Liver (tissue), 9 donors: ENCODE results near the gene EXOC7. TPM values are rescaled to one million over a fixed set of nuclear protein-coding genes. Genes with fewer than 3 reads are reported as not detected.
"Not testable (repeated sequence)": the region's sequence is repeated elsewhere in the genome, so short reads cannot be mapped to it uniquely, and the experiment has no call there.

Experiments used
- DNase-seq: peaks from one replicate; pipeline ENCODE4 v3.0.0-alpha.2; 2017; ENCODE audit warnings: low spot score
- H3K27ac ChIP-seq, 2 donors: one replicate each; pipeline ENCODE4 v1.7.0; 2013; ENCODE audit warnings: inconsistent platforms in 2 of 2, low read length in 2 of 2, control low read depth in 1 of 2, low read depth in 1 of 2, mild to moderate bottlenecking in 1 of 2
- H3K27me3 ChIP-seq, 4 donors: one replicate each; pipeline versions ENCODE4 v1.6.1 to v1.7.0; 2013; ENCODE audit warnings: low read length in 3 of 4, inconsistent platforms in 1 of 4, mild to moderate bottlenecking in 1 of 4, moderate library complexity in 1 of 4; ENCODE audit not compliant: control insufficient read depth in 4 of 4, insufficient read depth in 4 of 4
- H3K36me3 ChIP-seq, 4 donors: one replicate each; pipeline versions ENCODE4 v1.6.1 to v1.7.0; 2013; ENCODE audit warnings: low read length in 3 of 4, mild to moderate bottlenecking in 3 of 4, low read depth in 1 of 4, moderate library complexity in 1 of 4; ENCODE audit not compliant: control insufficient read depth in 4 of 4, insufficient read depth in 3 of 4
- H3K4me1 ChIP-seq, 4 donors: one replicate each; pipeline versions ENCODE4 v1.6.1 to v1.7.0; 2013; ENCODE audit warnings: low read length in 3 of 4, mild to moderate bottlenecking in 3 of 4, moderate library complexity in 1 of 4; ENCODE audit not compliant: control insufficient read depth in 4 of 4, insufficient read depth in 4 of 4
- H3K4me3 ChIP-seq, 3 donors: one replicate each; pipeline versions ENCODE4 v1.6.1 to v1.7.0; 2013; ENCODE audit warnings: low read length in 3 of 3, control low read depth in 1 of 3, low read depth in 1 of 3, mild to moderate bottlenecking in 1 of 3
- H3K9ac ChIP-seq, 2 donors: one replicate each; pipeline ENCODE4 v1.7.0; 2013; ENCODE audit warnings: low read length in 2 of 2, mild to moderate bottlenecking in 2 of 2, moderate library complexity in 2 of 2, control low read depth in 1 of 2, low read depth in 1 of 2
- H3K9me3 ChIP-seq, 4 donors: one replicate each; pipeline versions ENCODE4 v1.6.1 to v1.7.0; 2013; ENCODE audit warnings: low read length in 3 of 4; ENCODE audit not compliant: control insufficient read depth in 4 of 4
- ATF3 ChIP-seq: IDR thresholded peaks from 2 replicates; pipeline ENCODE4 v1.6.1; 2016; ENCODE audit warnings: antibody characterized with exemption
- CTCF ChIP-seq: fragments of 150-350 bp; IDR thresholded peaks from 2 replicates; pipeline ENCODE4 v1.5.1; 2017; ENCODE audit warnings: improper control_type of control experiment, low read depth, low read length; ENCODE audit not compliant: missing input control
- EGR1 ChIP-seq, 2 donors: IDR thresholded peaks; 2 replicates each; pipeline ENCODE4 v1.6.1; 2016 to 2018; ENCODE audit warnings: antibody characterized with exemption in 2 of 2, low read depth in 2 of 2
- FOXA1 ChIP-seq: IDR thresholded peaks from 2 replicates; pipeline ENCODE4 v1.6.1; 2016; ENCODE audit warnings: antibody characterized with exemption
- GABPA ChIP-seq, 2 donors: IDR thresholded peaks in 1 of 2; conservative IDR thresholded peaks in 1 of 2; 2 replicates each; pipeline ENCODE4 v1.6.1; 2016; ENCODE audit warnings: antibody characterized with exemption in 2 of 2, mild to moderate bottlenecking in 1 of 2, moderate library complexity in 1 of 2
- HNF4A ChIP-seq, 2 donors: conservative IDR thresholded peaks; 2 replicates each; pipeline ENCODE4 v1.6.1; 2016; ENCODE audit warnings: antibody characterized with exemption in 2 of 2, mild to moderate bottlenecking in 2 of 2
- HNF4G ChIP-seq: IDR thresholded peaks from 2 replicates; pipeline ENCODE4 v1.6.1; 2016; ENCODE audit warnings: antibody characterized with exemption
- JUND ChIP-seq, 2 donors: IDR thresholded peaks; 2 replicates each; pipeline ENCODE4 v1.6.1; 2016; ENCODE audit warnings: antibody characterized with exemption in 2 of 2
- MAX ChIP-seq: IDR thresholded peaks from 2 replicates; pipeline ENCODE4 v1.6.1; 2016; ENCODE audit warnings: antibody characterized with exemption
- NR2F2 ChIP-seq: IDR thresholded peaks from 2 replicates; pipeline ENCODE4 v1.6.1; 2016; ENCODE audit warnings: antibody characterized with exemption
- RAD21 ChIP-seq, 2 donors: IDR thresholded peaks; 2 replicates each; pipeline ENCODE4 v1.6.1; 2016; ENCODE audit warnings: antibody characterized with exemption in 2 of 2, mild to moderate bottlenecking in 2 of 2
- REST ChIP-seq: IDR thresholded peaks from 2 replicates; pipeline ENCODE4 v1.6.1; 2016; ENCODE audit warnings: antibody characterized with exemption, mild to moderate bottlenecking
- RXRA ChIP-seq, 2 donors: IDR thresholded peaks; 2 replicates each; pipeline ENCODE4 v1.6.1; 2017 to 2018; ENCODE audit warnings: antibody characterized with exemption in 2 of 2, mild to moderate bottlenecking in 1 of 2
- SP1 ChIP-seq: IDR thresholded peaks from 2 replicates; pipeline ENCODE4 v1.6.1; 2018; ENCODE audit warnings: antibody characterized with exemption, mild to moderate bottlenecking
- TAF1 ChIP-seq: conservative IDR thresholded peaks from 2 replicates; pipeline ENCODE4 v1.6.1; 2016; ENCODE audit warnings: antibody characterized with exemption, mild to moderate bottlenecking
- YY1 ChIP-seq: IDR thresholded peaks from 2 replicates; pipeline ENCODE4 v1.6.1; 2016; ENCODE audit warnings: antibody characterized with exemption, mild to moderate bottlenecking
- ZBTB33 ChIP-seq: IDR thresholded peaks from 2 replicates; pipeline ENCODE4 v1.6.1; 2016; ENCODE audit warnings: antibody characterized with exemption
- WGBS: extraction: QIAGEN DNeasy Blood & Tissue Kit; methylation state at CpG from one replicate; pipeline ENCODE4 v1.1.7; 2013; 5-methylcytosine and 5-hydroxymethylcytosine counted together
- polyA plus RNA-seq, 2 donors: library from polyadenylated mRNA; stranded (reverse) in 1 of 2; unstranded in 1 of 2; fragments of 200-250 nt in 1 of 2; fragments of >200 nt in 1 of 2; fragmentation: Nextera tagmentation in 1 of 2; extraction: Ambion mirVana in 1 of 2; gene quantifications; one replicate each; pipeline versions ENCODE4 v1.2.1 to v1.2.3, GENCODE V29; 2013 to 2015
- total RNA-seq, 2 donors: library from RNA; depleted of rRNA; stranded (reverse); fragments of >200 nt; gene quantifications; one replicate each; pipeline ENCODE4 v1.2.3, GENCODE V29; 2014
- donor health status: healthy.
- donor health status: healthy.
- donor health status: healthy.
- donor health status: healthy.
- donor health status: healthy.

Gene EXOC7
- total and polyA plus RNA-seq, 4 donors: 28.0 to 64.8 (median 38.2) TPM

GRCh38 chr17:76042868-76043267 lies 60.7 kb downstream of the EXOC7 start:
- H3K4me3 ChIP-seq, H3K9ac ChIP-seq, H3K4me1 ChIP-seq, H3K27ac ChIP-seq, H3K9me3 ChIP-seq, H3K27me3 ChIP-seq, DNase-seq: not testable (repeated sequence)
- WGBS: 98% methylated on average over 3 of the region's 3 CpGs
- peaks cover 20 to 89% (median 78%) of the 10 kb centered on the region in 4 donors for H3K36me3 ChIP-seq

GRCh38 chr17:76040376-76040775 lies 63.2 kb downstream of the EXOC7 start:
- Histone ChIP-seq H3K27ac (no peak overlapping the region), H3K4me1 (peaks cover 0 to 2% (median 0%) of the 10 kb centered on the region in 4 donors), H3K36me3 (peaks cover 20 to 71% (median 61%) of the 10 kb centered on the region in 4 donors), H3K9ac (no peak overlapping the region), H3K9me3 (no peaks in the 10 kb centered on the region), H3K27me3 (no peaks in the 10 kb centered on the region), H3K4me3 (no peak overlapping the region)
- DNase-seq: no peak
- WGBS: 81% methylated on average over 6 of the region's 6 CpGs
- TF ChIP-seq CTCF: no peak
- no peak for TF ChIP-seq HNF4G
- TF ChIP-seq HNF4A (conservative IDR thresholded peaks at IDR 0.05): no peak
- no peak for TF ChIP-seq MAX
- no peak for TF ChIP-seq RAD21 (IDR thresholded peaks at IDR 0.05)
- TF ChIP-seq REST: no peak
- TF ChIP-seq RXRA (IDR thresholded peaks at IDR 0.05): no peak
- no peak for TF ChIP-seq JUND (IDR thresholded peaks at IDR 0.05)
- no peak for TF ChIP-seq NR2F2
- no peak for TF ChIP-seq YY1
- TF ChIP-seq EGR1 (IDR thresholded peaks at IDR 0.05; ENCODE audit: low read depth in 2 of 2): no peak
- TF ChIP-seq ATF3: no peak
- no peak for TF ChIP-seq ZBTB33
- TF ChIP-seq GABPA (IDR thresholded peaks at IDR 0.05 in 1 of 2, conservative IDR thresholded peaks at IDR 0.05 in 1 of 2): no peak
- no peak for TF ChIP-seq SP1
- TF ChIP-seq TAF1: no peak
- no peak for TF ChIP-seq FOXA1
